A549 (cell line): Measurements from ENCODE around the gene TMEM250. TPM values are rescaled to one million over a fixed set of nuclear protein-coding genes. Genes with fewer than 3 reads are reported as not detected.

ENCODE experiments used
- ATAC-seq, 2 experiments: fragments of 200-7000 bp in 1 of 2; fragments of >200 bp in 1 of 2; cut with Nextera tagmentation in 1 of 2; cut with Tn5 transposase in 1 of 2; 3 replicates each; pipeline versions ENCODE4 v1.8.0 to v1.9.1; 2018 to 2020; ENCODE audit warnings: mild to moderate bottlenecking in 1 of 2, moderate library complexity in 1 of 2
- CTCF ChIA-PET: fragments of 300-600 bp; sonication (Branson Sonifier 250); formaldehyde crosslinking; extraction: SDS; loops from one replicate; lab custom pipeline; 2021; ENCODE audit warnings: antibody characterized with exemption, inconsistent platforms; lab: Yijun Ruan, JAX
- POLR2A ChIA-PET: fragments of 350-600 bp; formaldehyde crosslinking; extraction: SDS; loops from one replicate; lab custom pipeline; 2021; ENCODE audit warnings: antibody characterized with exemption, inconsistent platforms; lab: Yijun Ruan, JAX
- DNase-seq, 2 experiments: peaks; one replicate each; pipeline versions ENCODE4 v3.0.0 to v3.0.0-alpha.2; 2011 to 2016; ENCODE audit warnings: low read depth in 1 of 2, low spot score in 1 of 2
- FAIRE-seq: peaks from 2 replicates; lab custom pipeline; 2011; peaks lifted over from hg19 to GRCh38; lab: Jason Lieb, UNC
- H3K27ac ChIP-seq, 2 experiments: fragments of >200 bp; sonication (Bioruptor Twin); formaldehyde crosslinking; 3 replicates each; pipeline ENCODE4 v1.5.1; 2016 to 2017
- H3K4me1 ChIP-seq: fragments of >200 bp; sonication (Bioruptor Twin); formaldehyde crosslinking; 3 replicates; pipeline ENCODE4 v1.6.1; 2016
- H3K4me2 ChIP-seq: fragments of >200 bp; sonication (Bioruptor Twin); formaldehyde crosslinking; 3 replicates; pipeline ENCODE4 v1.6.1; 2016
- H3K4me3 ChIP-seq: fragments of >200 bp; sonication (Bioruptor Twin); formaldehyde crosslinking; 3 replicates; pipeline ENCODE4 v1.5.1; 2016
- H3K9me3 ChIP-seq: fragments of >200 bp; sonication (Bioruptor Twin); formaldehyde crosslinking; 3 replicates; pipeline ENCODE4 v1.6.1; 2016
- ATOH8 ChIP-seq: fragments of 250-450 bp; sonication (Bioruptor Pico); IDR thresholded peaks from 2 replicates; pipeline ENCODE4 v1.5.0; 2020; ENCODE audit warnings: low read depth, mild to moderate bottlenecking, moderate library complexity
- BCL3 ChIP-seq: fragments of >200 bp; sonication (Bioruptor Twin); formaldehyde crosslinking; IDR thresholded peaks from 3 replicates; pipeline ENCODE4 v1.6.1; 2016
- CHD4 ChIP-seq: fragments of 200-600 bp; sonication (generic); IDR thresholded peaks from 2 replicates; pipeline ENCODE4 v1.6.1; 2016; ENCODE audit warnings: antibody characterized with exemption, mild to moderate bottlenecking, borderline replicate concordance
- FOSB ChIP-seq: fragments of 250-450 bp; sonication (Bioruptor Pico); IDR thresholded peaks from 2 replicates; pipeline ENCODE4 v1.5.0; 2020; ENCODE audit warnings: mild to moderate bottlenecking, moderate library complexity
- FOXS1 ChIP-seq: fragments of 250-450 bp; sonication (Bioruptor Pico); IDR thresholded peaks from 2 replicates; pipeline ENCODE4 v1.5.0; 2020; ENCODE audit warnings: mild to moderate bottlenecking, moderate library complexity
- GATA3 ChIP-seq: IDR thresholded peaks from 2 replicates; pipeline ENCODE4 v1.6.1; 2012; ENCODE audit warnings: borderline replicate concordance
- HDAC2 ChIP-seq: fragments of 200-600 bp; sonication (generic); IDR thresholded peaks from 2 replicates; pipeline ENCODE4 v1.6.1; 2016
- HOXB5 ChIP-seq: fragments of 250-450 bp; sonication (Bioruptor Pico); IDR thresholded peaks from 2 replicates; pipeline ENCODE4 v1.5.0; 2020; ENCODE audit warnings: mild to moderate bottlenecking, moderate library complexity
- MAFK ChIP-seq: fragments of 450-650 bp; IDR thresholded peaks from 2 replicates; pipeline ENCODE4 v1.6.1; 2014; ENCODE audit not compliant: partially characterized antibody
- PHF8 ChIP-seq: fragments of 200-600 bp; sonication (generic); IDR thresholded peaks from 2 replicates; pipeline ENCODE4 v1.6.1; 2016; ENCODE audit warnings: low read depth, mild to moderate bottlenecking, antibody characterized with exemption, moderate library complexity, borderline replicate concordance
- POLR2A ChIP-seq: IDR thresholded peaks from 2 replicates; pipeline ENCODE4 v1.6.1; 2012; ENCODE audit warnings: mild to moderate bottlenecking, low read length
- RAD21 ChIP-seq, 2 experiments: fragments of >200 bp in 1 of 2; sonication (Bioruptor Twin) in 1 of 2; formaldehyde crosslinking in 1 of 2; IDR thresholded peaks in 1 of 2; conservative IDR thresholded peaks in 1 of 2; 2 replicates in 1 of 2; 3 replicates in 1 of 2; pipeline ENCODE4 v1.6.1; 2012 to 2018; ENCODE audit warnings: inconsistent platforms in 1 of 2
- RARB ChIP-seq: fragments of 250-450 bp; sonication (Bioruptor Pico); IDR thresholded peaks from 2 replicates; pipeline ENCODE4 v1.8.0; 2021; ENCODE audit warnings: mild to moderate bottlenecking, moderate library complexity
- SMC3 ChIP-seq: fragments of >200 bp; sonication (Bioruptor Twin); formaldehyde crosslinking; IDR thresholded peaks from 3 replicates; pipeline ENCODE4 v1.6.1; 2018; ENCODE audit warnings: inconsistent platforms
- SREBF2 ChIP-seq: fragments of 450-650 bp; IDR thresholded peaks from 2 replicates; pipeline ENCODE4 v1.6.1; 2014; ENCODE audit warnings: mild to moderate bottlenecking, moderate library complexity
- USF2 ChIP-seq: fragments of 450-650 bp; IDR thresholded peaks from 2 replicates; pipeline ENCODE4 v1.6.1; 2014; ENCODE audit warnings: antibody characterized with exemption
- ZC3H11A ChIP-seq: fragments of 450-650 bp; IDR thresholded peaks from 2 replicates; pipeline ENCODE4 v1.6.1; 2014; ENCODE audit warnings: antibody characterized with exemption, mild to moderate bottlenecking
- WGBS: methylation state at CpG from one replicate; pipeline ENCODE4 v1.1.6; 2017; ENCODE audit errors: missing lambda C conversion rate; 5-methylcytosine and 5-hydroxymethylcytosine counted together
- polyA plus RNA-seq, 4 experiments: library from polyadenylated mRNA; depleted of rRNA in 3 of 4; stranded (reverse); fragments of >200 nt; fragmentation: RNase III in 1 of 4; extraction: RNeasy Plus Mini Kit Qiagen cat#74134 plus additional on column Dnase treatment in 1 of 4; gene quantifications; 2 replicates in 3 of 4; 3 replicates in 1 of 4; pipeline ENCODE4 v1.2.3, GENCODE V29; 2011 to 2017
- TF ChIP-seq, protein P1 (sequence below): fragments of >200 bp; sonication (Bioruptor Twin); formaldehyde crosslinking; IDR thresholded peaks from 3 replicates; pipeline ENCODE4 v1.5.1; 2016
- TF ChIP-seq, protein P2 (sequence below): IDR thresholded peaks from 2 replicates; pipeline ENCODE4 v1.6.1; 2012

TMEM250 gene
- polyA plus RNA-seq, 2 of the 4 experiments (the other 2 are of a cell fraction): 13.0 to 35.2 TPM

- 77% methylated on average over 5 of the region's 5 CpGs for WGBS
- CTCF ChIA-PET: interaction anchor here (0.6 to 3.9 kb wide), 10 partner anchors 13 to 231 kb away, joined by 3 to 20 read pairs (median 3); no protein-coding TSS in a partner anchor
- POLR2A ChIA-PET: no interaction called here
- Histone ChIP-seq H3K9me3 (no peaks in the 10 kb centered on the region), H3K27ac (no peak overlapping the region), H3K4me2 (no peak overlapping the region), H3K4me1 (no peaks in the 10 kb centered on the region), H3K4me3 (no peak overlapping the region)
- ATAC-seq (no peak), FAIRE-seq (no peak), DNase-seq (no peak)
- TF ChIP-seq MAFK: no peak
- no peak for TF ChIP-seq SREBF2
- no peak for TF ChIP-seq HDAC2
- no peak for TF ChIP-seq PHF8
- TF ChIP-seq, protein P1, sequence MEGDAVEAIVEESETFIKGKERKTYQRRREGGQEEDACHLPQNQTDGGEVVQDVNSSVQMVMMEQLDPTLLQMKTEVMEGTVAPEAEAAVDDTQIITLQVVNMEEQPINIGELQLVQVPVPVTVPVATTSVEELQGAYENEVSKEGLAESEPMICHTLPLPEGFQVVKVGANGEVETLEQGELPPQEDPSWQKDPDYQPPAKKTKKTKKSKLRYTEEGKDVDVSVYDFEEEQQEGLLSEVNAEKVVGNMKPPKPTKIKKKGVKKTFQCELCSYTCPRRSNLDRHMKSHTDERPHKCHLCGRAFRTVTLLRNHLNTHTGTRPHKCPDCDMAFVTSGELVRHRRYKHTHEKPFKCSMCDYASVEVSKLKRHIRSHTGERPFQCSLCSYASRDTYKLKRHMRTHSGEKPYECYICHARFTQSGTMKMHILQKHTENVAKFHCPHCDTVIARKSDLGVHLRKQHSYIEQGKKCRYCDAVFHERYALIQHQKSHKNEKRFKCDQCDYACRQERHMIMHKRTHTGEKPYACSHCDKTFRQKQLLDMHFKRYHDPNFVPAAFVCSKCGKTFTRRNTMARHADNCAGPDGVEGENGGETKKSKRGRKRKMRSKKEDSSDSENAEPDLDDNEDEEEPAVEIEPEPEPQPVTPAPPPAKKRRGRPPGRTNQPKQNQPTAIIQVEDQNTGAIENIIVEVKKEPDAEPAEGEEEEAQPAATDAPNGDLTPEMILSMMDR: no peak
- TF ChIP-seq ATOH8 (CRISPR knock-in tag): no peak
- no peak for TF ChIP-seq BCL3
- TF ChIP-seq POLR2A: no peak
Measured at GRCh38 chr9:136140046-136140445, 21.4 kb upstream of the TMEM250 start.

DNA sequence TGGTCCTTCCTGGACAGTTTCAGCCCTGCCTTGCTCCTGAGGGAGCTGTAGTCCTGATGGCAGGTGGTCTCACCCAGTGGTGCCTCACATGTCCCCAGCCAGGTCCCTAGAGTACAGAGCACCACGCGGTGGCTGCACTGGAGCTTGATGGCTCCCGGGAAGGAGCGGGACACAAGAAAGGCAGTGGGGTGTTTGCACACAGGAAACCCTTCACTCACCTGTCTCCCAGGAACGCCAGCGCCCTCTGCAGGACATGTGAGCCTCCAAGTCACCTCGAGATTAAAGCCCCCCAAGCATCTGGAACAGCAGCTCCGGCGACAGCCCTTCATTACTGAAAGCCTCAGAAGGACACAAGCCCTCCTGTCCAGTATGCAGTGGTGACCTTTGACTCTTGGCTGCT, 19.9 kb upstream of the TMEM250 start:
- Histone ChIP-seq H3K4me3 (no peak overlapping the region), H3K4me1 (peaks cover 4% of the 10 kb centered on the region; the same call in 2 of the 3 replicates), H3K4me2 (no peak overlapping the region), H3K9me3 (no peaks in the 10 kb centered on the region), H3K27ac (no peak overlapping the region)
- ATAC-seq (peak in 1 of 2 experiments; percentile 22; a peak in 2 of 6 replicates), FAIRE-seq (no peak), DNase-seq (peak in 1 of 2 experiments; percentile 69)
- WGBS: 38% methylated on average over 9 of the region's 9 CpGs
- ChIA-PET CTCF (interaction anchor here (0.5 to 3.9 kb wide), 20 partner anchors 10 to 434 kb away, joined by 3 to 20 read pairs (median 4); no protein-coding TSS in a partner anchor), POLR2A (no interaction called here)
- TF ChIP-seq GATA3 (no peak), FOSB (CRISPR knock-in tag) (no peak), FOXS1 (CRISPR knock-in tag) (no peak), SMC3 (0 out of 3 replicates have a peak, but pooled peaks have one; percentile 15), RARB (CRISPR knock-in tag) (no peak), RAD21 (conservative IDR thresholded peaks at IDR 0.05 in 1 of 2, IDR thresholded peaks at IDR 0.05 in 1 of 2) (peak in 1 of 2 experiments; percentile 44; a peak in 1 of 5 replicates), CHD4 (no peak), POLR2A (no peak), USF2 (no peak), ZC3H11A (no peak), HOXB5 (CRISPR knock-in tag) (no peak)
- TF ChIP-seq, protein P1: peak; percentile 29; the same call in 1 of the 3 replicates
- TF ChIP-seq, protein P2, sequence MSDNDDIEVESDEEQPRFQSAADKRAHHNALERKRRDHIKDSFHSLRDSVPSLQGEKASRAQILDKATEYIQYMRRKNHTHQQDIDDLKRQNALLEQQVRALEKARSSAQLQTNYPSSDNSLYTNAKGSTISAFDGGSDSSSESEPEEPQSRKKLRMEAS: no peak
